ENCODE data around the gene TMSB4X.
"Not testable (repeated sequence)": the region's sequence is repeated elsewhere in the genome, so short reads cannot be mapped to it uniquely, and the experiment has no call there.

TMSB4X gene

DNA sequence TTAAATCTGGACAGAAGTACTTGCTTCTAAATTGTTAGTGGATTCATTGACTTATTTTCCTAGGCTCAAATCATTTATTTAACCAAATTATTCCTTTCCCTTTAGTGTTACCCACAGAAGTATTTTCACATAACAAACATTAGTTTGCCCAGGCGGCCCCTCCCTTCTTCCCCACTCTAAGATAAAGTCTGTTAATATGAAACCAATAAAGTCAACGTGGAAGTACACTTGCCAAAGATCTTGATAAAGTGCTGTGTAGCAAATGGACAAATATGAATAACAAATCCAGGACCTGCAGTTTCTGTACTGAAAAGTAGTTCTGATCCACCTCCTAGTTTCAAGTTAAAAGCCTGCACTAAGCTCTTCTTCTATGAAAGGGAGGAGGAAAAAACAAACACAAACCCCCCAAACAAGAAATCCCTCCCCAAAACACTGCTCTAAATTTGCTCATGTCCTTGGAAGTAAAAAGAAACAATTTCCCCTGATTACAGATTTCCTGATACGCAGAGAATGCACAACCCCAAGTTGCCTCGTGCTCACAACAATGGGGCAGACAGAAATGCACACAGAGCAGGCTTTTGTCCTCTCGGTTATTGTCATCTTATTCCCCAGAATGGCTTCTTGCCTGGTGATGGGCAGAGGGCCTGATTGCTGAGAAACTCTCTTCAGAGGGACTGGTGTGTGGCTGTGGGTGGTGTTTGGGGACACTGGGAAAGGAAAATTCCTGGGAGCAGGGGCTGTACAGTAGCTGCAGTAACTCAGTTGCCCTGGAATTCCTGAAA is 23.2 kb downstream of the TMSB4X start:
- no peak for DNase-seq (ENCODE audit: low spot score)

DNA sequence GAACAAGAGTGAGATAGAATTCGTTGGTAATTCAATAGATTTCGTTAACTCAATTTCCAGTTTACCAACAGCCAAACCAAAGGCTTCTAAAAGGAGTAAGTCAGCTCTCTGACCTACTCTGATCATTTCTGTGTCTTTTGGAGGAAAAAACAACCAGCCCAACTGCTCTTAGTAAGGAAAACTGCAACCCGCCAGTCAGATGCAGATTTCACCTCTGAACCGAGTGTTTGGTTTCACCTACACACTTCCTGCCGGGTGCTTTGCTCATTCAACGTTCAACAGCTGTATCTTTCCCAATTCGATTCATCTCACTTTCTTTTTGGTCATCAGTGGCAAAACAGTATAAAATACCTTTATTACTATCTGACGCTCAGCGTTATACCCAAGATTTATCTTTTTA is 24.5 kb downstream of the TMSB4X start:
- no peak for DNase-seq (ENCODE audit: low spot score)

DNA sequence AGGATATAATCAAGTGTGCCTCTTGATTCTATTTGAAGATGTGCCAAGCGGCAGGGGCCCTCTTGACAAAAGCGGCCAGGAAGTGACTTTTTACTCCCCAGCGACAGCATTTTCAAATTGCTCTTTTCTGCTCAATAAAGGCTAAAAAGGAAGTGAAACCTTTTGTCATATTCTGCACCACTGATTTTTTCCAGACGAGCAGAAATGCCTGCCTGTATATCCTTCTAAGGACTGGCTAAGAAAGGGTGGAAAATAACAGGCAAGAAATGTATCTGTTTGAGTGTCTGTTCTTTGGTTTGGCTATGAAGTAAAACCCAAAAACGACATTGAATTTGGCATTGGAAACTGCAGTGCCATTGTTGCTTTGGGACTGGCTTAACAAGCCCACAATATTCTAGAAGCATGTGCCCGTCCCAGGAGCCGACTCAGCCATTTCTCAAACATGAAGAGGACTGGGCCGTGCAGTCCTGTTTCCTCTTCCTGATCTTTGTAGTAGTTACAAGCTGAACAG is 25.4 kb downstream of the TMSB4X start:
- no peak for DNase-seq (ENCODE audit: low spot score)

DNA sequence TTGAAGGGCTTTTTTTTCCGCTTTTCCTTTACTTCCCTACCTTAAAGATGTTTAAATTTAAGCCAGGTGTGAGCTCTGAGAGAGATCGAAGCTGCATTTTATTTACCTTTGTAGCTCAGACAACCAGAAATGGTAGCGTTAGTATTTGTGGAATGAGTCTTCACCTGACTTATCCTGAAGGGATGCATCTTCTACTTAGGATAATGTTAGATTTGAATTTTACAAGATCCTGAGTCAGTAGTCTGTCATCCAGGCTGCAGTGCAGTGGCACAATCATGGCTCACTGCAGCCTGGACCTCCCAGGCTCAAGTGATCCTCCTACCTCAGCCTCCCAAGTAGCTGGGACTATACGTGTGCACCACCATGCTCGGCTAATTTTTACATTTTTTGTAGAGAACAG is 26.2 kb downstream of the TMSB4X start:
- DNase-seq (ENCODE audit: low spot score): no peak

DNA sequence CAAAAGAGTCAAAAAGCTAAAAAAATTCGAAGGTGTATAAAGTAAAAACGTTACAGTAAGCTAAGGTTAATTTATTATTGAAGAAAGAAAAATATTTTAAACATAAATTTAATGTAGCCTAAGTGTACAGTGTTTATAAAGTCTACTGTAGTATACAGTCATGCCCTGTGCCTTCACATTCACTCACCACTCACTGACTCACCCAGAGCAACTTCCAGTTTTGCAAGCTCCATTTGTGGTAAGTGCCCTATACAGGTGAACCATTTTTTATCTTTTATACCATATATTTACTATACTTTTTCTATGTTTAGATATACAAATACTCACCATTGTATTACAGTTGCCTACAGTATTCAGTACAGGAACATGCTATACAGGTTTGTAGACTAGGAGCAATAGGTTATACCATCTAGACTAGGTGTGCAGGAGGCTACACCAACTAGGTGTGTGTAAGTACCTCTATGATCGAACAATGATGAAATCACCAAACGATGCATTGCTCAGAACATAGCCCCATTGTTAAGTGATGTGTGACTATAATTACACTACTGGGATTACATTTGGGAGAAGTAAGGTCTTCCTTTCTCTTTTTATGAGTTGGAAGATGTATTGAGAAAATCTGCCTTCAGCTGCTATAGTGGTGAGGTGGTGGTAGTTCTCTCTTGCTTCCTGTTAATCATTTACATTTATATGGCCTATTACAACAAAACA is 27.2 kb downstream of the TMSB4X start:
- no peak for DNase-seq (ENCODE audit: low spot score)

DNA sequence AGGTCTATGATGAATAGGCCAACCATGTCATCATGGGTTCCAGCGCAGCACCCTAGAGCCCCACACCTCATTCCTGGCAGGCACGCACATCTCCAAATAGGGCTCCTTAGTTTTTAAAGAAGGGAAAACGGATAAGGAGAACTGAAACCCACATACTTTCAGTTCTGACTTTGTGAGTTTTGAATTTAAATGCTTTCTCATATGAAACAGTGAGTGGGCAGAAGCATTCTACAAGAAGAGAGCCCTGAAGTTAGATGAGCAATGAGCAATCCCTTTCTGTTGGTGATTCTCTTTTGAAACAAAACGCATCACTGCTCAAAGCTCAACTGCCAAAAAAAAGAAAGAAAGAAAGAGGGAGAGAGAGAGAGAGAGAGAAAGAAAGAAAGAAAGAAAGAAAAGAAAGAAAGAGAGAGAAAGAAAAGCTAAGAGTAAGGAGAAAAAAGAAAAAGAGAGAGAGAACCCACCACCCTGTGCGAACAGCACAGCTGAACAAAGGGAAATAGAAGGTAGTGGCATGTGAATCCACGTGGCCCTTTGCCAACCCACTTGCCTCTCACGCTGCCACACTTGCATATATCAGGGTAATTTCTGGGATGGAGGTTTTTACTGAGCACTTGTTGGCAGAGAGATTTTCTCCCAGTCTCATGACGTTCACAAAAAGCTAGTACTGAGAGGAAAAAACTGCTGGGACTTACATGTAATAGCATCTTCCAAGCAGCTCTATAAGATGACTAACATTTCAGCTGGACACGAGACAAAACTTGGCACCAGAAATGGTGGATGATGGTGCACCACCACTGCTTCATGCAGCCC is 31.0 kb downstream of the TMSB4X start:
- DNase-seq (ENCODE audit: low spot score): no peak

DNA sequence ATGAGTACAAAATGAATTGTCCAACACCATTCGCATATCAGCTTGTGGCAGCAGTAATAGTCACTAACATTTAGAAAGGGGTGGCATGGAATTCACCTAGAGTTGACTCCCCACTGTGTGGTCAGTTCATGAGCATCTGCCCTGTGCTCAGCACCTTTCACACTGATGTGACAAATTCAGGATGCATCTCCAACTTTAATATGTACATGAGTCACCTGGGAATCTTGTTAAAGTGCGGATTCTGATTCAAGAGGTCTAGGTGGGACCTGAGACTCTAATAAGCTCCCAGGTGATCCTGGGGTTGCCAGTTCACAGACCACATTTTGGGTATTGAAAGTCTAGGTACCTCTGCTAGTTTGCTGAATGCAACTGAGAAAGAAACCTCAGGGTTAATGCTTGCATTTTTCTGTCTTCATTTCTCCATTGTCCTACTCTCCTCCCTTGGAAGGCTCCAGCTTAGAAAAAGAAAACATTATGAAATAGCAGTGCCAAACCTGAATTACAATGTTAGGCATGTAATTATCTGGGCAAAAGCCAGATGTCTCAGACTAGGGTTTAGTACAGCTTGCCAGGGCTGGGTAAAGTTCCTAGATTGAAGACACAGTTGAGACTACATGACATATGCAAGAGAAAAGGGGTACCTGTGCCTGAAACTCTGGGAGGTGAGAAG is 32.7 kb downstream of the TMSB4X start:
- DNase-seq (ENCODE audit: low spot score): no peak

DNA sequence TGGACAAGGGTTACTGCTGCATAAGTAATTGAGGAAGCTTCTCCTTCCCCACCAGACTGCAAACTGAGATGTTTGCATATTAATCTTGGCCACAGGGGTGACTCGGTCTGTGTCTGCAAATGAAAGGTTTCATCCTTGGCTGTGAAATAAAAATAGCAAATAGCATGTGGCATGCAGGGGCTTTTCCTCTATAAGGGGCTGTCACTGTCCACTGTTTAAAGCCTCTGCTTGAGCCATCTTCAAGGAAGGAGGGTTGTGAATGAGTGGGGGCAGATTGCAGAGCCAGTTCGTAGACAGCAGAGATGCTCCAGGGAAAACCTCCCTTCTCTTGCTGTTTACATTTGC is 33.3 kb downstream of the TMSB4X start:
- DNase-seq (ENCODE audit: low spot score): no peak

DNA sequence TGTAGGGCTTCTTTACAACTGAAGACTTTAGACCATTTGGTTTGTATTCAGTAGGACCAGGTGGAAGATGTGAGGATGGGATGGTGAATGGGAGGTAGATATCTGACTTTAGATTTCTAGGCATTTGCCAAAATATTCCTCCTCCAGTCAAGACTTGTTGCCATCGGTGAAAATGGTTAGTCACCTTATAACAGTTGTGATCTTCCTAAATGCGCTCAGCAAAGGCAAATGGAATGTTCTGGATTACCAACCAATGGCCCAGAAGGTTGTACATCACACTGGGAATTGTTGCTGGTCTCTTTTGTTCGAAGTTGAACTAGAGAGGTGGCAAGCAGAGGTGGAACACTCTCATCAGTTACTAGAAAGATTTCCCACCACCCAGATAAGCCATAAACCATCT is 33.9 kb downstream of the TMSB4X start:
- no peak for DNase-seq (ENCODE audit: low spot score)

DNA sequence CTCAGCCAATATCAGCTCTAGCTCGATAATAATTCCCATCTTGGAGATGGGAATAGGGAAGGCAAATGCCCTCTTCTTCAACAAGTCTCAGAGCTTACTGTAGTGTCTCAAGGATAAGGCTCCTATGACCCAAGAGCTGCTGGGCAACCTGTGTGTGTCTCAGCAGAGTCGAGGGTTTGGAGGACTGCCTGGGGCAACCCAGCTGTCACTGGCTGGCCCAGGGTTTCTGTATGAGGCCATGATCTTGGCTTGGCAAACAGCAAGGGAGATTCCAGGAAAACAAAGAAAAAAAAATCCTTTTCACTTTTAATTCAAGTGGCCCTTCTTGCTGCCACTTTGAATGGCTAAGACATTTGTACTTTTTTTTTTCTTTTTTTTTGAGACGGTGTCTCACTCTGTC is 34.4 kb downstream of the TMSB4X start:
- no peak for DNase-seq (ENCODE audit: low spot score)

DNA sequence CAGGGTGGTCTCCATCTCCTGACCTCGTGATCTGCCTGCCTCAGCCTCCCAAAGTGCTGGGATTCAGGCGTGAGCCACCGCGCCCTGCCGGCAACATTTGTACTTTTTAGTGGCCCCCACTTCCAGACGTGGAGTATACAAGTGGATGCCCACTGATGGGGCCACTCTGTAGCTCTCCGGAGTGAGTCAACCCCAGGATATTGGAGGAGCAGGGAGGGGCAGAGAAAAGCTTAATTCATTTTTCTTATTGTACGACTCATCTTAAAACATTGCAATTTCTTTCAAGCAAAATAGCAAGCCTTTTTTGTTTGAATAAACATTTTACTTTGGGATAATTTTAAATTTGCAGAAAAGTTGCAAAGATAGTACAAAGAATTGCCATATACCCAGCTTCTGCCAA is 34.9 kb downstream of the TMSB4X start:
- DNase-seq (ENCODE audit: low spot score): no peak

DNA sequence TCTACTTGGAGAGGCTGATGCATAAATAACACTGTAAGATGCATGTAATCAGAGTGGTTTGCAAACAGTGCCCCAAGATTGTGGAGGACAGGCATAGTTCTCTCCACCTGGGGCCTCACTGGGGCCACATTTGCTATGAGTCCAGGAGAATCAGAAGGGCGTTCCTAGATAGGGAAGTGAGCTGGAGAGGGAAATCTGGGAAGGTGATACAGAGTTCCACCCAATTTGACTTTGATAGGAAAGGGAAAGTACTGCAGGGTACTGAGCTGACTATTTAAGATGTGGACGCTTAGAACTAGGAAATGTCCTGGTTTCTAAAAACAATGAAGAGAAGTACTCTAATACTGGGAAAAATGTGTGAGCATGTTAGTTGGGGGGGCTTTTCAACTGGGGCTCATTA is 35.6 kb downstream of the TMSB4X start:
- DNase-seq (ENCODE audit: low spot score): no peak

DNA sequence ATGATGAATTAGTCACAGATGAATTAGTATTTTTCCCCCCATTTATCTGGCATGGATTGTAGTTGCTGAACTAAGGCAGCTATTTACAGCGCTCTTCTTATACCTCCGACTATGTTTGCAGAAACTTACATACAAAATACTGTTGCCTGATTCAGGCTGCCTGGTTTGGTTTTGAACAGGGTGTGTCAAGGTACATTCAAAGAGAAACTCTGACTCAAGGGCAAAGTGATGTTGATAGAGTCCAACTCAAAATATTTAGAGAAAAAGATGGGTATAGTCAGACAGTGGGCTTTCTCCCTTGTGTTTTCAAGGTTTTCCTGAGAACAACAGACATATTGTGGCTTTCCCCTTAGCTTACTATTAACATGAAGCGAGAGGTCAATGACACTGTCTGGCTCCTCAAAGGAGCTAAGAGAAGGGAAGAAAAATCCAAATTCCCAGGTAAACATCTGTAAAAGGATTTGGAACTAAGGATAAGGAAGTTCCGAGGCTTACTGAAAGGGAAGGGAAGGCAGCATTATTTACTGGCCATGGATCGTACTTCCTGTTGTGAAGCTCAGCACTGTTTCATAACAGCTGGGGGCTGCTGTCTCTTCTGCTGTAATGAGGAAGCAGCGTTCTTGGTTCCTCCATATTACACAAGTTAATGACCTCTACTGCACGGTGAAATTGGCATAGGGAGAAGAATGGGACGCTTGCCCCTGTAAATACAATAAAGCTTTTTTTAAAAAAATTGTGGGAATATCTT is 38.6 kb downstream of the TMSB4X start:
- no peak for DNase-seq (ENCODE audit: low spot score)

DNA sequence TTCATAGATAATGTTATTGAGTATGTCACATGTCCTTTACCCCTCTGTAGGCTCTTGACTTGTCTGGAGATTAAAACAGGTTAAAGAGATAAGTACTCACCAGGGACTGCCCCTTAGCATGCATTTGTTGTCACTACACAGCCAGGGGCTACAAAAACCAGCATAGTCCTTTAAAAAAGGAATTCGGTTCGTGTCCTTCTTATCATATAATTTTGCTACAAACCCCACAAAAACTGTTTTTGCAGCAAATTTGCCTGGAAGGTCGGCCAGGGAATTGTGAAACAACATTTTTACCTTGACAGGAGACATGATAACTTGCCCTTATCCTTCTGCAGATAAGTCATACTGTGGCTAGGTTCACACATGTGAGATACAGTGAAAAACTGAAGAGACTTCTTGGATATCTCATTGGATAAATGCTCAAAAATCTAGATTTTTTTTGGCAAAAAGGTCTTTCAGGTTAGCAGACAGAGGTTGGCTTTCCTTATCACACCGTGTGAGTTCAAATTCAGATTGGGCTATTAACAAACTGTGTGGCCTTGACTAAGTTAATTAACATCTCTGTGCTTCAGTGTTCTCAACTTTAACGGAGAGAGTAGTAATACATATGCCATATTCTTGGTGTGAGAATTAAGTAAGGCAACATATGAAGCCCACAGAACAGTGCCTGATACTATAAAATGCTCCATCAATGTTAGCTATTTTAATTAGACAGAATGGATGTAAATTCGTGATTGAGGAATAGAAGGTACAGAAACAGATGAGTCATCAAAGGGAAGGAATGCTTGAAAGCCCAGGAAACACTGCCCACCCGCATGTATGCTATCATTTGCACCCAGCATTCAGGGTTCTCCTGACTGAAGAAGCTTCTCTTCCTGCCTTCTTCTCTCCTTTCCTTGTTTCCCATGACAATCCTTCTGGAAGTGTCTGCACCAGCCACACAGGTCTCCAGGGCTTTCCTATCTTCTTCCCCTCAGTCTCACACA is 39.5 kb downstream of the TMSB4X start:
- DNase-seq (ENCODE audit: low spot score): no peak

DNA sequence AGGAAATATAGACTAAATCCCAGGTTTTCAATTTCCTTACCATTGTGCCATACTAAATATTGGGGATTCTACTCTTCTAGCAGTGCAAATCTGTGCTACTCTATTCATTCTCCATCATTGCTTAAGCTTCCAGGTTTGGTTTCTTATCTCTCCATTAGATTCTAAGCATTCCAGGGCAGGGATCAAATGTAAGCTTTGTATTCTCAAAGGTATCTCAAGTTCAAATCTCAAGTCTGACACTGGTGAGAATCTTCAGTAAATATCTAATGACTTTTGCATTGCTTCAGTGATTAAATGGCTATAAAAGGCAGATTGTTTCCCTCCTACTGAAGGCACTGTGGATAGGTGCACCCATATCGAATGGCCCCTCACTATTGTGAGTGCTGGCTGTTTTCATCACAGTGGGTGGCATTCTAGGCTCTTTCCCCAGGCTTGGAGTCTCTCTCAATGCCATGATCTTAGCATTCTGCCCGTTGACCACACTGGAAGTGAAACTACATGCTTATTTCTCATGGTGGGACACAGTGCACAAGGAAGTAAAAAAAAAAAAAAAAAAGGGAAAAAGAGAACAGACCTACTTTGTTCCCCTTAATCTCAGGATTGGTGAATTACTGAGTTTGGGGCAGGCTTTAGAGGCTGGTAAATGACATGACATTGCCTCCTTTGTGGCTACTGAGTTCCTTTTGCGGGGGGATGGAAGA is 40.8 kb downstream of the TMSB4X start:
- DNase-seq (ENCODE audit: low spot score): no peak

DNA sequence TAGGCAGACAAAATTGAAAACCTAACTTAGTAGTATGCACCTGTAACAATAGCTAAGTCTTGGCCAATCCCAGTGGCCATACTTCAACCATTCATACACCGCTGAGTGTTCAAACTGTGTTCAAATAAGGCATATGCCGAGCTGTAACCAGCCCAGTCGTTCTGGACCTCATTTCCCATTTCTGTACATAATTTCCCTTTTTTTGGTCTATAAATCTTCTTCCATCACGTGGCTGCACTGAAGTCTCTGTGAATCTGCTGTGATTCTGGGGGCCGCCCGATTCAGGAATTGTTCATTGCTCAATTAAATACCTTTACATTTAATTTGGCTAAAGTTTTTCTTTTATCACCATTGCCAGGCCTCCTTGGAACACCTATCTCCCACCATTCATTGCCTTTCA is 41.8 kb downstream of the TMSB4X start:
- not testable (repeated sequence) for DNase-seq (ENCODE audit: low spot score)

DNA sequence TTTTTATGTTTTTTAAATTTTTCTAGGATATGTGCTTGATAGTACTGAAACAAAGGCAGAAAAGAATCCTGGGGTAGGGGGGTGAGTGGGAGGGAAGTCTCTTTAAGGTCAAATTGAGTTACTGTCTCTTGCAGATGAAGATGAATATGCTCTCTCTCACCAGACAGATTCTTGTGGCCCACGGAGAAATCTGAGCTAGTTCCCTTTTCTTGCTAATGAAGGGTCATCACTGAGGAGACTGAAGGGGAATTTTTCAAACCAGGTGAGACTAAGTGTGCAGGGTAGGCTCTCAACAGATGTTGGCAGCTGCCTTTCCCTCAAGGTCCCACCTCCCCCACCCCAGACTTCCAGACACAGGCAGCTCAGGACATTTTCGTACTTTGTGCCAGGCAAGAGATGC is 48.0 kb downstream of the TMSB4X start:
- no peak for DNase-seq (ENCODE audit: low spot score)

DNA sequence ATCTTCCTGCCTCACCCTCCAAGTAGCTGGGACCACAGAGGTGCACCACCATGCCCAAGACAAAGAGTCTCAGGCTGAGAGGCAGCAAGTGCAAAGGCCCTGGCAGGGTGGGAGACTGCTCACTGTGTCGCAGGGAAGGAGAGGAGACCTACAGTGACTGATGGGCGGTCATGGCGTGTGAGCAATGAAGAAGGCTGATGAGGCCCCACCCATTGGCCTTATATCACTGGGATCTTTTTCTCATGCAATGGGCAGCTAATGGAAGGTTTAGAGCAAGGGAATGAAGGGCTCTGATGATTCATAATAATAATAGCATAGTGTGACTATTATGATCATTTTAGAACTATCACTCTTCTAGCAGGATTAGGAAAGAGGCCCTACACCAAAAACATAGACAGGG is 48.7 kb downstream of the TMSB4X start:
- DNase-seq (ENCODE audit: low spot score): no peak

DNA sequence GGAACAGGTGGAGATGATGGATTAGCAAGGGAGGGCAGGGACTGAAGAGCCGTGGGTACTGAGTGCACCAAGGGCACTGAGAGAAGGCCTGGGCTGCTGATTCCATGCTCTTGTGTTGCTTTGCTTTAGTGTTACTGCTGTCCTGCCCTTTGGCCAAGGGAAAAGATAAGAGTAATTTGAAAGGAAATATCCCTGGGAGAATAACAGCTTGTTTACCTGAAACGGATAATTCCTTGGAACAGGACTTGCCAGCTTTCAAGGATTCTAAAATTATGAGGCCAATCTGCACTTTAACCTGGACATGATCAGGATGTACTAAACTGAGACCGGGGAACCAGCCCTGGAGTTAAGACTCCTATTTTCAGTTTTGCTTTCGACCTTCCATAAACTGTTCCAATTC is 49.1 kb downstream of the TMSB4X start:
- no peak for DNase-seq (ENCODE audit: low spot score)

DNA sequence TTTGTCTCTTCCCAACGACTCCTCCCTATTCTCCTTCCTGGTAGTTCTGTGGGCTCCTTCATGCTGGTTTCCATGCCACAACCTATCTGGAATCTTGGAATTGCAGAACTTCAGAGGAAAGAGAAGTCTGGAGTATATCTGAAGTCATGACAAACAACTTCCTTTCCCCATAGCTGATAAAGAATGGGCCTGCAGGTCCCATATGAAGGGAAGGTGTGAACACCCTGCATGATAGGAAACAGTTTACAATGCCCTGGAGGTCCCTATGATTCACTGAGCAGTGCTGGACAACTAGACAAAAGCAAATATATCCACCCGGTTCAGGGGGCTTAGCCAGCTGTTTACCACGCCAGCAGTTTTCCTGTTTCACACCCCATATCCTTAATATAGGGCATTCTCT is 50.1 kb downstream of the TMSB4X start:
- DNase-seq (ENCODE audit: low spot score): no peak

All from kidney capillary endothelial cell (primary cell).